HG03159 (cell line): ENCODE measurements around the gene ZSWIM4.

Source experiments
- ATAC-seq: cut with Tn5 transposase; IDR thresholded peaks from one replicate; pipeline ENCODE4 v1.9.1; 2021; ENCODE audit warnings: mild to moderate bottlenecking, moderate library complexity; ENCODE audit not compliant: unreplicated experiment

ZSWIM4 gene

GRCh38 chr19:13869281-13869680 is 74.0 kb downstream of the ZSWIM4 start:
- no peak for ATAC-seq

GRCh38 chr19:13870873-13871272 is 75.6 kb downstream of the ZSWIM4 start:
- no peak for ATAC-seq

- no peak for ATAC-seq
Measured at GRCh38 chr19:13872339-13872694, 77.1 kb downstream of the ZSWIM4 start.

GRCh38 chr19:13872695-13873389 is 77.6 kb downstream of the ZSWIM4 start:
- ATAC-seq: no peak

- ATAC-seq: no peak
Measured at GRCh38 chr19:13873834-13874515, 78.7 kb downstream of the ZSWIM4 start.

GRCh38 chr19:13875824-13876223 is 80.6 kb downstream of the ZSWIM4 start:
- no peak for ATAC-seq

GRCh38 chr19:13876834-13877233 is 81.6 kb downstream of the ZSWIM4 start, which contains the start of gene NANOS3:
TSS of gene NANOS3 (plus strand) at chr19:13877134. CDS start at chr19:13877249, 115 bp downstream.
- no peak for ATAC-seq

GRCh38 chr19:13877303-13877702 is 82.1 kb downstream of the ZSWIM4 start:
- ATAC-seq: no peak

GRCh38 chr19:13880059-13881043 is 85.1 kb downstream of the ZSWIM4 start:
- ATAC-seq: peak; percentile 82

GRCh38 chr19:13881251-13881691 is 86.0 kb downstream of the ZSWIM4 start:
- ATAC-seq: no peak
